ENCODE measurements around the gene NAV2.

The NAV2 gene

DNA sequence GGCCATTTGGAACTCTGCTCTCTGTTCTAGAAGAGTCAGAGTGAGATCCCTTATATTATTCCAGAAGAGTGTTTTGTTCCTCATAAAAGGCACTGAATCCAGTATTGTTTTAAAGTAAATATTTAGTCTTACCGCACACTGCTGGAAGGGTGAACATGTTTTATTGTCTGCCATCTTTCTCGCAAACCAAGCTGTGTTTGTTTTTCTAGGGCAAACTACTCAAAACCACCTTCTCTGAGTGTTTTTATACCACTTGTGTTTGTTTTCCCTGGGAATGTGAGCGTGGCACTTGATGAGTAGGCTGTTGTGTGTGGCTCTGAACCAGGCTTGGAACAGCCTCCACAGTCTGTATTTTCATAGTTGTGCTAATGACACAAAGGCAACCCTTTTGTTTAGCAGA, 357.8 kb downstream of the NAV2 start:
- Histone ChIP-seq H3K9ac (ENCODE audit: low read length) (no peak overlapping the region), H3K27ac (ENCODE audit: low read depth, low read length) (no peak overlapping the region), H3K18ac (ENCODE audit: low read length) (no peak overlapping the region), H2BK12ac (ENCODE audit: low read length) (no peak overlapping the region), H3K14ac (ENCODE audit: low read length) (no peak overlapping the region), H3K23ac (ENCODE audit: low read length) (no peak overlapping the region), H2BK120ac (ENCODE audit: insufficient read depth, low read length, poor library complexity) (no peak overlapping the region), H3K36me3 (ENCODE audit: control insufficient read depth in 1 of 2, insufficient read depth in 2 of 2, low read length in 2 of 2) (peaks cover 20 to 36% of the 10 kb centered on the region in 2 experiments), H3K4me2 (ENCODE audit: low read length) (no peak overlapping the region), H4K12ac (ENCODE audit: low read depth, low read length) (no peak overlapping the region), H3K27me3 (ENCODE audit: insufficient read depth, low read length) (no peaks in the 10 kb centered on the region), H2AK5ac (ENCODE audit: low read length) (no peak overlapping the region), H4K91ac (ENCODE audit: low read depth, low read length) (no peak overlapping the region), H2AFZ (ENCODE audit: insufficient read depth, low read length, poor library complexity) (no peak overlapping the region), H3K79me1 (ENCODE audit: low read length) (no peaks in the 10 kb centered on the region), H3K9me3 (ENCODE audit: insufficient read depth, low read depth, low read length) (no peaks in the 10 kb centered on the region), H3K4me1 (ENCODE audit: control insufficient read depth in 1 of 2, insufficient read depth in 2 of 2, low read length in 2 of 2) (no peaks in the 10 kb centered on the region), H3K4me3 (ENCODE audit: low read depth, low read length) (no peak overlapping the region), H3K79me2 (ENCODE audit: control insufficient read depth, insufficient read depth, low read length, poor library complexity) (no peaks in the 10 kb centered on the region), H4K8ac (ENCODE audit: low read depth, low read length) (no peak overlapping the region), H3K4ac (ENCODE audit: low read depth, low read length) (no peak overlapping the region), H2BK5ac (ENCODE audit: low read depth, low read length, poor library complexity) (no peak overlapping the region)
- no peak for DNase-seq
- no CpG with 5 or more reads among the region's 3 CpGs for WGBS (ENCODE audit: extremely low coverage, insufficient coverage, insufficient read length)

DNA sequence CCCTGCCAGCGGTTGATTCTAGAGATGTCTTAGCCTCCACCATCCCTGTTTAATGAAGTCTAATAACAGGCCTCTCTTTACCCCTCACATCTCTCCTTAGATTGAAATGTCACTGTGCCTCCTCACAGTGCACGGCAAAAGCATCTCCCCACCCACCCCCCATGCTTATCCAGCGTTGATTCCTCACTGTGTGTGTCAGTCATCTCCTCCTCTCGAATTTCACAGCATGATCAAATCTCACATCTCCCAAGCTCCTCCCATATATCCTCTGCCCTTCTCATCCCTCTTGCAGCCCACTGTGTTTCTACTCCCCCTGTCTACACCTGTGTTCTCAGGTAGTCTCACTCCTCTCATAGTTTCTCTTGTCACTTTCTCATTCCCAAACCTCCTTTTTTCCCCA, 363.0 kb downstream of the NAV2 start:
- no peak overlapping the region for H3K27ac ChIP-seq (ENCODE audit: low read depth, low read length)
- H3K4ac ChIP-seq (ENCODE audit: low read depth, low read length) = no peak overlapping the region
- H4K8ac ChIP-seq (ENCODE audit: low read depth, low read length) = no peak overlapping the region
- H3K23ac ChIP-seq (ENCODE audit: low read length) = no peak overlapping the region
- no peak overlapping the region for H3K14ac ChIP-seq (ENCODE audit: low read length)
- H2BK12ac ChIP-seq (ENCODE audit: low read length) = no peak overlapping the region
- H2AFZ ChIP-seq (ENCODE audit: insufficient read depth, low read length, poor library complexity) = no peak overlapping the region
- no peak overlapping the region for H3K18ac ChIP-seq (ENCODE audit: low read length)
- H3K9ac ChIP-seq (ENCODE audit: low read length) = no peak overlapping the region
- no peak overlapping the region for H4K91ac ChIP-seq (ENCODE audit: low read depth, low read length)
- peaks cover 13 to 38% of the 10 kb centered on the region in 2 experiments for H3K36me3 ChIP-seq (ENCODE audit: control insufficient read depth in 1 of 2, insufficient read depth in 2 of 2, low read length in 2 of 2)
- no peak overlapping the region for H3K4me2 ChIP-seq (ENCODE audit: low read length)
- no peaks in the 10 kb centered on the region for H3K9me3 ChIP-seq (ENCODE audit: insufficient read depth, low read depth, low read length)
- H3K4me1 ChIP-seq (ENCODE audit: control insufficient read depth in 1 of 2, insufficient read depth in 2 of 2, low read length in 2 of 2) = peaks cover 0 to 2% of the 10 kb centered on the region in 2 experiments
- no peaks in the 10 kb centered on the region for H3K79me2 ChIP-seq (ENCODE audit: control insufficient read depth, insufficient read depth, low read length, poor library complexity)
- H2BK120ac ChIP-seq (ENCODE audit: insufficient read depth, low read length, poor library complexity) = no peak overlapping the region
- WGBS (ENCODE audit: extremely low coverage, insufficient coverage, insufficient read length) = no CpG with 5 or more reads among the region's 4 CpGs
- no peaks in the 10 kb centered on the region for H3K79me1 ChIP-seq (ENCODE audit: low read length)
- no peak overlapping the region for H2BK5ac ChIP-seq (ENCODE audit: low read depth, low read length, poor library complexity)
- no peaks in the 10 kb centered on the region for H3K27me3 ChIP-seq (ENCODE audit: insufficient read depth, low read length)
- no peak overlapping the region for H4K12ac ChIP-seq (ENCODE audit: low read depth, low read length)
- no peak overlapping the region for H3K4me3 ChIP-seq (ENCODE audit: low read depth, low read length)
- H2AK5ac ChIP-seq (ENCODE audit: low read length) = no peak overlapping the region
- no peak for DNase-seq

DNA sequence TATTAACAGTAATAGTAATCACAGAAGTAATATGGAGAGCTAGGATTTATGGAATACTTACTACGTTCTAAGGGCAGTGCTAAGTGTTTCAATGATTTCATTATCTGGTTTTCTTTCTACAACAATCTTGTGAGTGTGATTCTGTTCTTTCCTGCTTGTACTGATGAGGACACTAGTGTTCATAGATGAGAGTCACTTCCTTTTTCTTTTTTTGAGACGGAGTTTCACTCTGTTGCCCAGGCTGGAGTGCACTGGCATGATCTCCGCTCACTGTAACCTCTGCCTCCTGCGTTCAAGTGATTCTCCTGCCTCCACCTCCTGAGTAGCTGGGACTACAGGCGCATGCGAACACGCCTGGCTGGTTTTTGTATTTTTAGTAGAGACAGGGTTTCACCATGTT, 366.2 kb downstream of the NAV2 start:
- no peak overlapping the region for H4K12ac ChIP-seq (ENCODE audit: low read depth, low read length)
- H4K8ac ChIP-seq (ENCODE audit: low read depth, low read length) = no peak overlapping the region
- no peak overlapping the region for H3K27ac ChIP-seq (ENCODE audit: low read depth, low read length)
- H2AK5ac ChIP-seq (ENCODE audit: low read length) = no peak overlapping the region
- H3K14ac ChIP-seq (ENCODE audit: low read length) = no peak overlapping the region
- no peak overlapping the region for H3K4me2 ChIP-seq (ENCODE audit: low read length)
- H3K79me1 ChIP-seq (ENCODE audit: low read length) = no peaks in the 10 kb centered on the region
- WGBS (ENCODE audit: extremely low coverage, insufficient coverage, insufficient read length) = no CpG with 5 or more reads among the region's 7 CpGs
- H3K9ac ChIP-seq (ENCODE audit: low read length) = no peak overlapping the region
- H3K4ac ChIP-seq (ENCODE audit: low read depth, low read length) = no peak overlapping the region
- H3K79me2 ChIP-seq (ENCODE audit: control insufficient read depth, insufficient read depth, low read length, poor library complexity) = no peaks in the 10 kb centered on the region
- DNase-seq = no peak
- no peak overlapping the region for H3K23ac ChIP-seq (ENCODE audit: low read length)
- H2AFZ ChIP-seq (ENCODE audit: insufficient read depth, low read length, poor library complexity) = no peak overlapping the region
- no peak overlapping the region for H3K18ac ChIP-seq (ENCODE audit: low read length)
- H3K36me3 ChIP-seq (ENCODE audit: control insufficient read depth in 1 of 2, insufficient read depth in 2 of 2, low read length in 2 of 2) = peaks cover 19 to 60% of the 10 kb centered on the region in 2 experiments
- H3K27me3 ChIP-seq (ENCODE audit: insufficient read depth, low read length) = no peaks in the 10 kb centered on the region
- no peak overlapping the region for H3K4me3 ChIP-seq (ENCODE audit: low read depth, low read length)
- H3K9me3 ChIP-seq (ENCODE audit: insufficient read depth, low read depth, low read length) = no peaks in the 10 kb centered on the region
- no peak overlapping the region for H4K91ac ChIP-seq (ENCODE audit: low read depth, low read length)
- peaks cover 0 to 2% of the 10 kb centered on the region in 2 experiments for H3K4me1 ChIP-seq (ENCODE audit: control insufficient read depth in 1 of 2, insufficient read depth in 2 of 2, low read length in 2 of 2)
- H2BK12ac ChIP-seq (ENCODE audit: low read length) = no peak overlapping the region
- no peak overlapping the region for H2BK120ac ChIP-seq (ENCODE audit: insufficient read depth, low read length, poor library complexity)
- no peak overlapping the region for H2BK5ac ChIP-seq (ENCODE audit: low read depth, low read length, poor library complexity)

DNA sequence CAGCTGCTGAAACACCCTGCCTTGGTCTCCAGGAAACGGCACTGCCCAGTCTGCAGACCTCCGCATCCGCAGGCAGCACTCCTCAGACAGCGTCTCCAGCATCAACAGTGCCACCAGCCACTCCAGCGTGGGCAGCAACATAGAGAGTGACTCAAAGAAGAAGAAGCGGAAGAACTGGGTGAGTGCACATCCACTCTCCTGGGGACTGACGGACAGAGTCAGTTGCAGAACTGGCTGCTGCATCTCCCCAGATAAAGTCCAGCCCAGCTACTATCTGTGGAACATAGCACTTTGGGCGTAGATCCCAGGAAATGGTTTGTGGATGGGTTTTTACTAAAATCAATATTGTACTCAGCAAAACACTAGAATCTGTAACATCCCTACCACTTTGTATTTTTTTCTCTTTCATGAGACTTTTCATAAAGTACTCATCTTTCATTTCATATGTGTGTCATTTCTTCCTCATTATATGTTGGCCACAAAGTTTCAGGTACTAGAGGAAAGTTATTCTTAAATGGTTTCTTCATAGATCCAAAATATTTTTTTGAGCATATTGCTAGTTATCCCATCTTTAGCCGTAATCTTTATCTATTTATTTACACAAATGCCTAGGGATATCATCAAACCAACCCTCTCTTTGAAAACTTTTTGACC, 367.5 kb downstream of the NAV2 start:
- Histone ChIP-seq H3K4me3 (ENCODE audit: low read depth, low read length) (no peak overlapping the region), H3K9ac (ENCODE audit: low read length) (no peak overlapping the region), H2AFZ (ENCODE audit: insufficient read depth, low read length, poor library complexity) (no peak overlapping the region), H3K27me3 (ENCODE audit: insufficient read depth, low read length) (no peaks in the 10 kb centered on the region), H3K4me2 (ENCODE audit: low read length) (no peak overlapping the region), H3K4me1 (ENCODE audit: control insufficient read depth in 1 of 2, insufficient read depth in 2 of 2, low read length in 2 of 2) (peaks cover 0 to 2% of the 10 kb centered on the region in 2 experiments), H3K18ac (ENCODE audit: low read length) (no peak overlapping the region), H2BK12ac (ENCODE audit: low read length) (no peak overlapping the region), H3K79me1 (ENCODE audit: low read length) (no peaks in the 10 kb centered on the region), H3K27ac (ENCODE audit: low read depth, low read length) (no peak overlapping the region), H4K8ac (ENCODE audit: low read depth, low read length) (no peak overlapping the region), H2AK5ac (ENCODE audit: low read length) (no peak overlapping the region), H4K91ac (ENCODE audit: low read depth, low read length) (no peak overlapping the region), H3K36me3 (ENCODE audit: control insufficient read depth in 1 of 2, insufficient read depth in 2 of 2, low read length in 2 of 2) (peaks cover 26 to 68% of the 10 kb centered on the region in 2 experiments), H3K4ac (ENCODE audit: low read depth, low read length) (no peak overlapping the region), H3K14ac (ENCODE audit: low read length) (no peak overlapping the region), H2BK5ac (ENCODE audit: low read depth, low read length, poor library complexity) (no peak overlapping the region), H3K23ac (ENCODE audit: low read length) (no peak overlapping the region), H4K12ac (ENCODE audit: low read depth, low read length) (no peak overlapping the region), H3K9me3 (ENCODE audit: insufficient read depth, low read depth, low read length) (no peaks in the 10 kb centered on the region), H2BK120ac (ENCODE audit: insufficient read depth, low read length, poor library complexity) (no peak overlapping the region), H3K79me2 (ENCODE audit: control insufficient read depth, insufficient read depth, low read length, poor library complexity) (no peaks in the 10 kb centered on the region)
- WGBS (ENCODE audit: extremely low coverage, insufficient coverage, insufficient read length) = no CpG with 5 or more reads among the region's 9 CpGs
- no peak for DNase-seq

All from trophoblast cell (in vitro differentiated cells and primary cell).